Smooth muscle cell (in vitro differentiated cells): ENCODE results near the gene DOHH. TPM values are rescaled to one million over a fixed set of nuclear protein-coding genes. Genes with fewer than 3 reads are reported as not detected.

Experiments
- DNase-seq: peaks from one replicate; lab custom pipeline; 2025; ENCODE audit not compliant: unreplicated experiment; lab: John Stamatoyannopoulos, UW
- H2AFZ ChIP-seq: fragments of 200-600 bp; sonication (generic); 2 replicates; pipeline ENCODE4 v1.6.0; 2016; ENCODE audit warnings: antibody characterized with exemption, low read depth, mild to moderate bottlenecking
- H3F3A ChIP-seq: fragments of 200-600 bp; sonication (generic); 2 replicates; pipeline ENCODE4 v1.6.0; 2017; ENCODE audit warnings: antibody characterized with exemption, low read depth
- H3K27ac ChIP-seq: fragments of 200-600 bp; sonication (generic); 2 replicates; pipeline ENCODE4 v1.5.1; 2016; ENCODE audit warnings: low read depth, mild to moderate bottlenecking
- H3K27me3 ChIP-seq: fragments of 200-600 bp; sonication (generic); 2 replicates; pipeline ENCODE4 v1.6.1; 2016; ENCODE audit warnings: low read depth, mild to moderate bottlenecking
- H3K36me3 ChIP-seq: fragments of 200-600 bp; sonication (generic); 2 replicates; pipeline ENCODE4 v1.5.1; 2016; ENCODE audit warnings: low read depth
- H3K4me1 ChIP-seq: fragments of 200-600 bp; sonication (generic); 2 replicates; pipeline ENCODE4 v1.5.1; 2016; ENCODE audit warnings: low read depth
- H3K4me2 ChIP-seq: fragments of 200-600 bp; sonication (generic); 2 replicates; pipeline ENCODE4 v1.6.0; 2016; ENCODE audit warnings: mild to moderate bottlenecking
- H3K4me3 ChIP-seq: fragments of 200-600 bp; sonication (generic); 2 replicates; pipeline ENCODE4 v1.5.1; 2016; ENCODE audit warnings: mild to moderate bottlenecking
- H3K79me2 ChIP-seq: fragments of 200-600 bp; sonication (generic); 2 replicates; pipeline ENCODE4 v1.6.0; 2016; ENCODE audit warnings: low read depth, mild to moderate bottlenecking
- H3K9ac ChIP-seq: fragments of 200-600 bp; sonication (generic); 2 replicates; pipeline ENCODE4 v1.6.0; 2016; ENCODE audit warnings: low read depth
- H3K9me3 ChIP-seq: fragments of 200-600 bp; sonication (generic); replicated peaks from 2 replicates; pipeline ENCODE4 v1.5.1; 2016; ENCODE audit warnings: low read depth
- H4K20me1 ChIP-seq: fragments of 200-600 bp; sonication (generic); 2 replicates; pipeline ENCODE4 v1.6.0; 2016; ENCODE audit warnings: low read depth
- WGBS: methylation state at CpG from one replicate; pipeline ENCODE4 v1.1.7; 2016; ENCODE audit warnings: low lambda C conversion rate; 5-methylcytosine and 5-hydroxymethylcytosine counted together
- polyA plus RNA-seq: library from polyadenylated mRNA; unstranded; fragments of >200 nt; fragmentation: Nextera tagmentation; extraction: Ambion mirVana; gene quantifications from 2 replicates; pipeline ENCODE4 v1.2.1, GENCODE V29; 2016
- total RNA-seq: library from RNA; depleted of rRNA; stranded (reverse); fragments of >200 nt; gene quantifications from 2 replicates; pipeline ENCODE4 v1.2.3, GENCODE V29; 2014
- TF ChIP-seq, protein P1 (sequence below): fragments of 200-600 bp; sonication (generic); IDR thresholded peaks from 2 replicates; pipeline ENCODE4 v1.5.1; 2017; ENCODE audit warnings: borderline replicate concordance, mild to moderate bottlenecking, antibody characterized with exemption; ENCODE audit not compliant: insufficient read depth, poor library complexity, severe bottlenecking

DOHH gene
- total and polyA plus RNA-seq, 2 experiments from 2014 or later, result 8.7 to 27.2 TPM

DNA sequence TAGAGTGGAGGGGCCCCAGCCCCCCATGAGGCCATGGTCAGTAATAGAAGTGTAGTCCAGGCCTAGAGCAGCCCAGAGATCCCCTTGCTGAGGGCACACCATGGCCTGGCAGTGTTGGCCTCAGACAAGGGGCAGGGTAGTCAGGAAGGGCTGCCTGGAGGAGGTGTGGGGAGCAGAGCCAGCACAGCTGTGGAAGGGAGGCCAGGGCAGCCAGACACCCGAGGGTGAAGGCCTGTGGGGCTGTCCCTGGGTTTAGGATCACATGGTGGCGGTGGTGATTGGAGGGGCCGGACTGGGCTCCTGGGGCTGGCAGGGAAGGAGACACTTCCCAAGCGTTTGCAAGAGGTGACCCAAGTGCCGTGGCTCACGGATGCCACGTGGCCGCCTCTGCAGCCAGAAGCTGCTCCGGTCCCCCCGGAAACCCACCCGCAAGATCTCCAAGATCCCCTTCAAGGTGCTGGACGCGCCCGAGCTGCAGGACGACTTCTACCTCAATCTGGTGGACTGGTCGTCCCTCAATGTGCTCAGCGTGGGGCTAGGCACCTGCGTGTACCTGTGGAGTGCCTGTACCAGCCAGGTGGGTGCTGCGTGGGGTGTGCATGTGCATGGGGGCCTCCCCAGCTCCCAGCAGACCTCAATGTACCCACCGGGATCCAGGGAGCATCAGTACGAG lies 26.9 kb upstream of the DOHH start:
- Histone ChIP-seq H3K27me3 (no peaks in the 10 kb centered on the region), H3K4me2 (no peak overlapping the region), H3F3A (no peaks in the 10 kb centered on the region), H3K9ac (no peak overlapping the region), H3K27ac (no peak overlapping the region), H4K20me1 (peaks cover 57% of the 10 kb centered on the region), H3K9me3 (no peaks in the 10 kb centered on the region), H2AFZ (no peak overlapping the region), H3K4me3 (no peak overlapping the region), H3K79me2 (peaks cover 4% of the 10 kb centered on the region), H3K4me1 (no peaks in the 10 kb centered on the region), H3K36me3 (no peaks in the 10 kb centered on the region)
- TF ChIP-seq, protein P1, sequence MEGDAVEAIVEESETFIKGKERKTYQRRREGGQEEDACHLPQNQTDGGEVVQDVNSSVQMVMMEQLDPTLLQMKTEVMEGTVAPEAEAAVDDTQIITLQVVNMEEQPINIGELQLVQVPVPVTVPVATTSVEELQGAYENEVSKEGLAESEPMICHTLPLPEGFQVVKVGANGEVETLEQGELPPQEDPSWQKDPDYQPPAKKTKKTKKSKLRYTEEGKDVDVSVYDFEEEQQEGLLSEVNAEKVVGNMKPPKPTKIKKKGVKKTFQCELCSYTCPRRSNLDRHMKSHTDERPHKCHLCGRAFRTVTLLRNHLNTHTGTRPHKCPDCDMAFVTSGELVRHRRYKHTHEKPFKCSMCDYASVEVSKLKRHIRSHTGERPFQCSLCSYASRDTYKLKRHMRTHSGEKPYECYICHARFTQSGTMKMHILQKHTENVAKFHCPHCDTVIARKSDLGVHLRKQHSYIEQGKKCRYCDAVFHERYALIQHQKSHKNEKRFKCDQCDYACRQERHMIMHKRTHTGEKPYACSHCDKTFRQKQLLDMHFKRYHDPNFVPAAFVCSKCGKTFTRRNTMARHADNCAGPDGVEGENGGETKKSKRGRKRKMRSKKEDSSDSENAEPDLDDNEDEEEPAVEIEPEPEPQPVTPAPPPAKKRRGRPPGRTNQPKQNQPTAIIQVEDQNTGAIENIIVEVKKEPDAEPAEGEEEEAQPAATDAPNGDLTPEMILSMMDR, result no peak
- DNase-seq, result no peak
- 98% methylated on average over 20 of the region's 21 CpGs for WGBS

DNA sequence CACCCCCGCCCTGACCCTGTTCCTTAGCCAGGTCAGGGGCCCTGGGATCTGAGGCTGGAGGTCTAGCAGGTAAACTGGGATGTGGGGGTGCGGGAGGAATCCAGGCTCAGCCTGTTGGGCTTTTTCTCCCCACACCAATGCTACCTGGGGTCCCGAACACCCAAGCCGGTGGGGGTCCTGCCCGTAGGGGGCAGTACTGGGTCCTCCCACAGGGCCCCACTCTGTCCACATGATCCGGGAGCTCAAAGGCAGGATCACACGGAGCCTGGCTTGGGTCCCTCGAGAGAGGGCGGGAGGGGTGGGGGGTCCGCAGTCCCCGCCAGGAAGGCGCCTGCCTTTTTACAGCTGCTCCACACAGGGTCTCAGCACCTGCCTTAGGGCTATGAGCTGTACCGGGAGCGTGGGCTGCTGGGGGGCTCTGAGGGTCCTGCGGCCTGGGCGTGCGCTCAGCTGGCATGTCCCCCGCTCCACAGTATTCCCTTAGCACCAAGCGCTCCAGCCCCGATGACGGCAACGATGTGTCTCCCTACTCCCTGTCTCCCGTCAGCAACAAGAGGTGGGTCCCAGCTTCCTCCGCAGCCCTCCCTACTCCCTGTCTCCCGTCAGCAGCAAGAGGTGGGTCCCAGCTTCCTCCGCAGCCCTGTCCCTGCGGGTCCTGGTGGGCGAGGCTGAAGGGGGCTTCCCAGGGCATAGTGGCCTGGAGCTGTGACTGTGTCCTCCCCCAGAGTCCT lies 26.2 kb upstream of the DOHH start:
- Histone ChIP-seq H3F3A (no peaks in the 10 kb centered on the region), H3K27ac (no peak overlapping the region), H3K27me3 (no peaks in the 10 kb centered on the region), H3K9ac (no peak overlapping the region), H3K4me1 (no peaks in the 10 kb centered on the region), H3K4me2 (no peak overlapping the region), H3K79me2 (peaks cover 11% of the 10 kb centered on the region), H3K4me3 (no peak overlapping the region), H2AFZ (no peak overlapping the region), H3K9me3 (no peaks in the 10 kb centered on the region), H4K20me1 (peaks cover 64% of the 10 kb centered on the region), H3K36me3 (no peaks in the 10 kb centered on the region)
- TF ChIP-seq, protein P1, result peak; percentile 27
- DNase-seq, result no peak
- WGBS, result 97% methylated on average over 22 of the region's 28 CpGs

DNA sequence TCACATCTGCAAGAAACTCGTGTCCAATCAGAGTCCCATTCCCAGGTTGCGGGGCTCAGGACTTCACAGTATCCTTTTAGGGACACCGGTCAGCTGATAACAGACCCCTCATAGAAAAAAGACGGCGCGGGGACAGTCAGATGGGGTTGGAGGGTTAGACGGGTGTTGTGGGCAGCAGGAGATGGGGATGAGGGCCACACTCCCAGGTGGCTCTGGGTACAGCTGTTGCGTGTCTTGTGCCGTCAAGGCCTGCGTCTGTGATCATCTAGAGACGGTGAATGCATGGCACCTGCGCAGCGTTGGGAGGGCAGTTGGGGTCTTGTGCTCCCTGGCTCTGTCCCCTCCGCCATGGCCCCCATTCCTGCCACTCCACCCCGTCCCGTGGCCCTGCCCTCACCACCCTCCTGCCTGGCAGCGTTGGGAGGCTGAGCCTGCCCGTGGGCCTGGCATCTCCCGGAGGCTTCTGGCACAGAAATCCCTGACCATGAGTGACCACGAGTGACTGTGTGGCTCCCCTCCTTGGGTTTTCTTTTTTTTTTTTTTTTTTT lies 24.5 kb upstream of the DOHH start:
- TF ChIP-seq, protein P1, result no peak
- H3K27ac ChIP-seq, result no peak overlapping the region

More for the DNA sequence above, 24.5 kb upstream of the DOHH start:
- no peak overlapping the region for H2AFZ ChIP-seq
- H3K4me1 ChIP-seq, result no peaks in the 10 kb centered on the region
- H3K4me3 ChIP-seq, result no peak overlapping the region
- peaks cover 81% of the 10 kb centered on the region for H4K20me1 ChIP-seq
- no peak for DNase-seq
- 98% methylated on average over 20 of the region's 20 CpGs for WGBS
- H3K79me2 ChIP-seq, result peaks cover 15% of the 10 kb centered on the region
- no peaks in the 10 kb centered on the region for H3F3A ChIP-seq
- no peak overlapping the region for H3K9ac ChIP-seq
- no peaks in the 10 kb centered on the region for H3K9me3 ChIP-seq
- H3K27me3 ChIP-seq, result no peaks in the 10 kb centered on the region
- no peaks in the 10 kb centered on the region for H3K36me3 ChIP-seq
- no peak overlapping the region for H3K4me2 ChIP-seq
